ENCODE data around the gene MPDU1. TPM values are rescaled to one million over a fixed set of nuclear protein-coding genes. Genes with fewer than 3 reads are reported as not detected.

MPDU1 gene
- total and polyA plus RNA-seq, 2 of the 13 experiments (the other 11 are each of a cell fraction or from before 2014, with no cell fraction given), result 112 to 167 TPM

GRCh38 chr17:7552621-7553051 lies 31.0 kb upstream of the MPDU1 start:
- no peaks in the 10 kb centered on the region for H3K9me3 ChIP-seq (ENCODE audit: low read length)
- FAIRE-seq (no peak), ATAC-seq (no peak), DNase-seq (ENCODE audit: low spot score) (no peak)
- in situ Hi-C loops (cut with HindIII; ENCODE audit: extremely low pct_ligation_motif_present, low pct_unique_long_range_greater_than_20kb), result no loop called here
- 88% methylated on average over 6 of the region's 6 CpGs for WGBS (ENCODE audit: low lambda C conversion rate)
- H3K9ac ChIP-seq (ENCODE audit: insufficient read depth, low read depth, low read length), result no peak overlapping the region
- H3K4me2 ChIP-seq (ENCODE audit: low read depth, low read length), result no peak overlapping the region
- ChIA-PET POLR2A (interaction anchor here (1.0 to 1.1 kb wide), 2 partner anchors 8 to 16 kb away, joined by 3 to 10 read pairs; no protein-coding TSS in a partner anchor), CTCF (ENCODE audit: low intra/inter-chr PET ratio, low total read pairs) (no interaction called here)
- no peaks in the 10 kb centered on the region for H3K79me2 ChIP-seq (ENCODE audit: insufficient read depth, low read length)
- H2AFZ ChIP-seq (ENCODE audit: low read length), result no peak overlapping the region
- no peaks in the 10 kb centered on the region for H3K27me3 ChIP-seq (ENCODE audit: control insufficient read depth in 1 of 2, insufficient read depth in 2 of 2, low read length in 2 of 2)
- H4K20me1 ChIP-seq (ENCODE audit: insufficient read depth, low read length), result no peaks in the 10 kb centered on the region
- H3K4me3 ChIP-seq (replicated peaks in 1 of 3; ENCODE audit: insufficient read depth in 1 of 3, low read depth in 2 of 3, low read length in 3 of 3), result no peak overlapping the region
- H3K27ac ChIP-seq (ENCODE audit: extremely low read length, insufficient read depth, low read length), result no peak overlapping the region
- no peaks in the 10 kb centered on the region for H3K36me3 ChIP-seq (replicated peaks in 1 of 2; ENCODE audit: control insufficient read depth in 1 of 2, insufficient read depth in 2 of 2, low read length in 2 of 2)
- peaks cover 62% of the 10 kb centered on the region for H3K4me1 ChIP-seq (ENCODE audit: insufficient read depth, low read length)
- TF ChIP-seq ATF3 (CRISPR knock-in tag; IDR thresholded peaks at IDR 0.05) (no peak), SRY (CRISPR knock-in tag; IDR thresholded peaks at IDR 0.05) (no peak), ZNF737 (CRISPR knock-in tag; IDR thresholded peaks at IDR 0.05; ENCODE audit: borderline replicate concordance) (no peak), BCLAF1 (IDR thresholded peaks at IDR 0.05) (no peak), ISX (CRISPR knock-in tag; conservative IDR thresholded peaks at IDR 0.05) (no peak), FOXO1 (CRISPR knock-in tag; IDR thresholded peaks at IDR 0.05) (no peak), ZNF629 (CRISPR knock-in tag; conservative IDR thresholded peaks at IDR 0.05) (no peak), HHEX (CRISPR knock-in tag; IDR thresholded peaks at IDR 0.05) (no peak), FOSL1 (CRISPR knock-in tag; IDR thresholded peaks at IDR 0.05; ENCODE audit: borderline replicate concordance) (no peak), SOX6 (IDR thresholded peaks at IDR 0.05) (no peak), SOX6 (CRISPR knock-in tag; IDR thresholded peaks at IDR 0.05) (no peak), ZSCAN5A (CRISPR knock-in tag; IDR thresholded peaks at IDR 0.05; ENCODE audit: borderline replicate concordance) (no peak), MXD4 (CRISPR knock-in tag; IDR thresholded peaks at IDR 0.05) (no peak), ZNF850 (CRISPR knock-in tag; conservative IDR thresholded peaks at IDR 0.05) (no peak), TARDBP (CRISPR knock-in tag; IDR thresholded peaks at IDR 0.05) (no peak), ARID5B (CRISPR knock-in tag; IDR thresholded peaks at IDR 0.05) (no peak), ZNF253 (CRISPR knock-in tag; IDR thresholded peaks at IDR 0.05; ENCODE audit: borderline replicate concordance) (no peak)
- intact Hi-C loops (cut with micrococcal nuclease; ENCODE audit: unreplicated experiment), result no loop called here
- BruUV-seq (replicated peaks), result no TSS peak

Data from HepG2 (cell line).